ENCODE results near the gene GSG1L2. TPM values are rescaled to one million over a fixed set of nuclear protein-coding genes. Genes with fewer than 3 reads are reported as not detected.

The GSG1L2 gene
- total and polyA plus RNA-seq, 2 experiments from 2014 or later, result not detected

GRCh38 chr17:9868552-9868951 lies 46.7 kb upstream of the GSG1L2 start:
- no peaks in the 10 kb centered on the region; the same call in 2 of the 3 replicates for H3K36me3 Mint-ChIP-seq (ENCODE audit: low read depth)

More at GRCh38 chr17:9868552-9868951, 46.7 kb upstream of the GSG1L2 start:
- Histone ChIP-seq H3K27ac (ENCODE audit: low read depth) (no peak overlapping the region), H3K79me2 (replicated peaks; ENCODE audit: insufficient read depth) (no peaks in the 10 kb centered on the region), H3K4me3 (no peak overlapping the region), H4K20me1 (replicated peaks; ENCODE audit: insufficient read depth) (no peaks in the 10 kb centered on the region), H3K4me1 (ENCODE audit: insufficient read depth) (no peaks in the 10 kb centered on the region), H2AFZ (no peak overlapping the region), H3K4me2 (no peak overlapping the region), H3K36me3 (ENCODE audit: insufficient read depth) (no peaks in the 10 kb centered on the region), H3K9me2 (ENCODE audit: insufficient read depth) (peaks cover 7% of the 10 kb centered on the region; the same call in 1 of the 2 replicates), H3K27me3 (ENCODE audit: insufficient read depth) (no peaks in the 10 kb centered on the region), H3F3A (replicated peaks; ENCODE audit: low read depth) (no peaks in the 10 kb centered on the region)
- Mint-ChIP-seq H3K9me3 (peaks cover 7% of the 10 kb centered on the region; the same call in 2 of the 3 replicates), H3K27ac (no peak overlapping the region), H3K4me3 (no peak overlapping the region), H3K4me1 (no peaks in the 10 kb centered on the region), H3K27me3 (ENCODE audit: insufficient read depth, low read depth, poor library complexity) (no peaks in the 10 kb centered on the region)
- TF ChIP-seq, protein P1, sequence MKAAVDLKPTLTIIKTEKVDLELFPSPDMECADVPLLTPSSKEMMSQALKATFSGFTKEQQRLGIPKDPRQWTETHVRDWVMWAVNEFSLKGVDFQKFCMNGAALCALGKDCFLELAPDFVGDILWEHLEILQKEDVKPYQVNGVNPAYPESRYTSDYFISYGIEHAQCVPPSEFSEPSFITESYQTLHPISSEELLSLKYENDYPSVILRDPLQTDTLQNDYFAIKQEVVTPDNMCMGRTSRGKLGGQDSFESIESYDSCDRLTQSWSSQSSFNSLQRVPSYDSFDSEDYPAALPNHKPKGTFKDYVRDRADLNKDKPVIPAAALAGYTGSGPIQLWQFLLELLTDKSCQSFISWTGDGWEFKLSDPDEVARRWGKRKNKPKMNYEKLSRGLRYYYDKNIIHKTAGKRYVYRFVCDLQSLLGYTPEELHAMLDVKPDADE (IDR thresholded peaks at IDR 0.05), result no peak
- TF ChIP-seq REST (IDR thresholded peaks at IDR 0.05; ENCODE audit: unreplicated experiment), result no peak
- no peak for TF ChIP-seq ZNF462 (CRISPR knock-in tag; IDR thresholded peaks at IDR 0.05)
- TF ChIP-seq JUNB (IDR thresholded peaks at IDR 0.05; ENCODE audit: unreplicated experiment), result no peak
- no peak for TF ChIP-seq EZH2phosphoT487 (IDR thresholded peaks at IDR 0.05; ENCODE audit: unreplicated experiment)
- no peak for TF ChIP-seq CREB1 (CRISPR knock-in tag; IDR thresholded peaks at IDR 0.05; ENCODE audit: low read depth)
- TF ChIP-seq CTCF (conservative IDR thresholded peaks at IDR 0.05; ENCODE audit: low read depth in 2 of 2), result no peak
- no peak for TF ChIP-seq STAT1 (IDR thresholded peaks at IDR 0.05; ENCODE audit: unreplicated experiment)
- no peak for TF ChIP-seq POLR2AphosphoS5 (IDR thresholded peaks at IDR 0.05; ENCODE audit: low read depth)
- TF ChIP-seq ZNF114 (CRISPR knock-in tag; IDR thresholded peaks at IDR 0.05), result no peak
- TF ChIP-seq NANOG (IDR thresholded peaks at IDR 0.05; ENCODE audit: borderline replicate concordance), result no peak
- no peak for TF ChIP-seq ZNF331 (CRISPR knock-in tag; IDR thresholded peaks at IDR 0.05; ENCODE audit: low read depth)
- TF ChIP-seq EZH2 (IDR thresholded peaks at IDR 0.05; ENCODE audit: low read depth, unreplicated experiment), result no peak
- ATAC-seq (no peak), DNase-seq (ENCODE audit: low spot score) (no peak)

Data from GM23338 (cell line).